GM21786 (cell line): ENCODE data around the gene ABT1.
"Not testable (repeated sequence)": the region's sequence is repeated elsewhere in the genome, so short reads cannot be mapped to it uniquely, and the experiment has no call there.

Experiments
- ATAC-seq: cut with Tn5 transposase; IDR thresholded peaks from one replicate; pipeline ENCODE4 v1.9.1; 2021; ENCODE audit not compliant: unreplicated experiment

ABT1 gene

DNA sequence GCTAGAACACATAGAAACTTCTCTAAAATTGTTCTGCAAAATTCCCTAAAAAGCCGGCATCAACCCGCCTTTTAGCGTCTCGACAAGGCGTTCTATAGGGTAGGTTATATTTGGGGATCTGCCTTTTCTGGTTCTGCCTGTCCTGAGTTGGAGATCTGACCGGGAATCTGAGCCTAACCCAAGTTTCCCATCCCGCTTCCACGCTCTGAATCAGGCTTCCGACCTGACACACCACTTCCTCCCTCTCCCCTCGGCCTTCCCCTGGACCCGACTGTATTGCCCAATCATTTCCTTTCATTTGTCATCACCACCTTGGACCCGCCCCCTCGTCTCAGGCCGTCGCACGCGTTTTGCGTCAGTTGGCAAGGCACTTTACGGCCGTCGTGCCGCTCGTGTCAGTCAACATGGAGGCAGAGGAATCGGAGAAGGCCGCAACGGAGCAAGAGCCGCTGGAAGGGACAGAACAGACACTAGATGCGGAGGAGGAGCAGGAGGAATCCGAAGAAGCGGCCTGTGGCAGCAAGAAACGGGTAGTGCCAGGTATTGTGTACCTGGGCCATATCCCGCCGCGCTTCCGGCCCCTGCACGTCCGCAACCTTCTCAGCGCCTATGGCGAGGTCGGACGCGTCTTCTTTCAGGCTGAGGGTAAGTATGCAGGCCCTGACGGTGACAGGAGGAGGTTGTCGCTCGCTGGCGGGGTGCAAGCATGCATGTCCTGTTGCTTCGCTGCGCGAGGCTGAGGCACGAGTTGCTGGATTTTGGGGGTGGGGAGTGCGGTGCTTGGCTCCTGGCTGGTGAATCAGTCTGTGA lies at the start of gene ABT1:
ABT1 (plus strand) TSS at position 375 of the 810 bp plus-strand sequence; CDS start at position 405, 30 bp downstream.
- peak; percentile 73 for ATAC-seq

DNA sequence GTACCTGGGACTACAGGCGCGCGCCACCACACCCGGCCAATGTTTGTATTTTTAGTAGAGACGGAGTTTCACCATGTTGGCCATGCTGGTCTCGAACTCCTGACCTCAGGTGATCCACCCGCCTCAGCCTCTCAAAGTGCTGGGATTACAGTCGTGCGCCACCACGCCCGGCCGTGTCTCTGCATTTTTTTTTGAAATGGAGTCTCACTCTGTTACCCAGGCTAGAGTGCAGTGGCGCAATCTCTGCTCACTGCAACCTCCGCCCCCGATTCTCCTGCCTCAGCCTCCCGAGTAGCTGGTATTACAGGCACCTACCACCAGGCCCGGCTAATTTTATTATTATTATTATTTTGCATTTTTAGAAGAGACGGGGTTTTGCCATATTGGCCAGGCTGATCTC lies 49.4 kb upstream of the ABT1 start:
- ATAC-seq: not testable (repeated sequence)

DNA sequence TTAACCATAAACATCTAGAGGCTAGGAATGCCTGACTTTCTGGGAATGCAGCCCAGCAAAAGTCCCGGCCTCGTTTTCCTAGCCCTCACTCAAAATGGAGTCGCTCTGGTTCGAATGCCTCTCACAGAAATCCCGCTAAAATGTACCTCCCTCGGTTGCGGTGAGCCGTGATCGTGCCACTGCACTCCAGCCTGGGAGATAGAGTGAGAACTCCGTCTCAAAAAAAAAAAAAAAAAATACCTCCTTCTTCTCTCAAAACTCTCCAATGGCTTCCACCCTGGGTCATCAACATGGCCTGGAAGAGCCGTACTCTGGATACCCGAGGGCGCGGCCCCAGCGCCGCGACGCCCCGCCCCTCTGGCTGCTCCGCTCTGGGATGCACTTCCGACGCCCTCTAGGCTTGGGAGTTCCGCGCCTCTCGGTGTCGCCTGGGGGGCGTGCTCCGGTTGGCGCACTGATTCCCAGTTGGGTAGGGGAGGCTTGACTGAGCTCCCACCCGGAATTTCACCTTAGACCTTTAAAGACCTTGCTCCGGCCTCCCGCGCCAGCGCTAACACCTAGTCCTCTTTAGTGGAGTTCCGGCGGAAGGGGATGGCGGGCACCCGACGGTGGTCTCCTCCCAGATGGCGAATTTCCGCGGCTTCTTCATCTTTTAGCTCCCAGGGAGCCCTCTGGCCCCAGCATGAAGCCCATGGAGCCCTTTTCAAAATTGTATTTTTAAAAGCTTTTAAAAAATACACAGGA lies 46.3 kb upstream of the ABT1 start:
- no peak for ATAC-seq

DNA sequence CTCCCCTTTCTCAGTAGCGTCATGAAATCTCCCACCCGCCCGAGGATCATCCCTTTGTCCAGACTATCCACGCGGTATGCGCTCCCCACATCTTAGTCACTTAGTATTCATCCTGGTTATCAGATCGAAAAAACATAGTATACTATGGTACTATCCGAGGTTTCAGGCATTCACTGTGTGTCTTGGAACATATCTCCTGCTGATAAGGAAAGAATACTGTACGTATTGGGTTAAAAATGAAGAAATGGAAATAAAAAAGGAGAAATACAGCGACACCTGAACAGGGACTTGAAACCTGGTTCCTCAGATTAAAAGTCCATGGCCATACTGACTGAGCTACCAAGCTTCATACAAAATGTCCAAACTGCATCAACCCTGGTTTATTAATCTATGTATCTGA lies 44.5 kb upstream of the ABT1 start:
- no peak for ATAC-seq

DNA sequence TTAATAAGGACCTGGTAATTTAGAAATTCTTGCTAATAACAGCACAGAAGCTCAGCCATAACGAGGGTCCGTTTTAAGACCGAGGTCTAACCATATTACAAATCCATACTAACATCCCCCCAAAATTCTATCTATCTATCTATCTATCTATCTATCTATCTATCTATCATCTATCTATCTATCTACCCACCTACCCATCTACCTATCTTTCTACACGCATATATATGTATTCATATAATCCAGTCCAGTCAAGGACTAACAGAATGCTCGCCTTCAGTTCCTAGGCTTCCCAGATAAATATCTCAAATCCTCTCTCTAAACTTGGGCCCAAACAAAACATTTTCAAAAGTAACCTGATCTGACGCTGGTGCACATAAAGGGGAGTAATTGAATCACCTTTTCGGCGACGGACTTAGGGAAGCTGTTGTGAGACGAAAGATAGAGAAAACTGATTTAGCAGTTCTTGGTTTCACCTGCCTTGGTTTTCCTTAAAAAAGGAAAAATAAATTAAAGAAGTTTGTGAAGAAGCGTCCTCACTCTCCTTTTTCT lies 44.0 kb upstream of the ABT1 start:
- no peak for ATAC-seq

DNA sequence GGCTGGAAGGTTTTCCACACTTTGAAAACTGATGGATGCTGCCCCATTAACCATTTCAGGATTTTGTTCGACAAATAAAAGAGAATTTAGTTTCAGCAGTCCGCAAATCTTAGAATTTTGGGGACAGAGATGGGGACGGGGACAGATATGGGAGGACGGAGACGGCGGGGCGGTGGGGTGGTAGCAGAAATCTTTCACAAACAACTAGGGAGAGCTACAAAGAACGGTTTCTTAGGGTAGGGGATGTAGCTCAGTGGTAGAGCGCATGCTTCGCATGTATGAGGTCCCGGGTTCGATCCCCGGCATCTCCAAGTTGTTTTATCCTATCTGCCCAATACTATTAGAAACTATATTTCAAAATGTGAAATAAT lies 43.5 kb upstream of the ABT1 start:
- peak; percentile 36 for ATAC-seq

DNA sequence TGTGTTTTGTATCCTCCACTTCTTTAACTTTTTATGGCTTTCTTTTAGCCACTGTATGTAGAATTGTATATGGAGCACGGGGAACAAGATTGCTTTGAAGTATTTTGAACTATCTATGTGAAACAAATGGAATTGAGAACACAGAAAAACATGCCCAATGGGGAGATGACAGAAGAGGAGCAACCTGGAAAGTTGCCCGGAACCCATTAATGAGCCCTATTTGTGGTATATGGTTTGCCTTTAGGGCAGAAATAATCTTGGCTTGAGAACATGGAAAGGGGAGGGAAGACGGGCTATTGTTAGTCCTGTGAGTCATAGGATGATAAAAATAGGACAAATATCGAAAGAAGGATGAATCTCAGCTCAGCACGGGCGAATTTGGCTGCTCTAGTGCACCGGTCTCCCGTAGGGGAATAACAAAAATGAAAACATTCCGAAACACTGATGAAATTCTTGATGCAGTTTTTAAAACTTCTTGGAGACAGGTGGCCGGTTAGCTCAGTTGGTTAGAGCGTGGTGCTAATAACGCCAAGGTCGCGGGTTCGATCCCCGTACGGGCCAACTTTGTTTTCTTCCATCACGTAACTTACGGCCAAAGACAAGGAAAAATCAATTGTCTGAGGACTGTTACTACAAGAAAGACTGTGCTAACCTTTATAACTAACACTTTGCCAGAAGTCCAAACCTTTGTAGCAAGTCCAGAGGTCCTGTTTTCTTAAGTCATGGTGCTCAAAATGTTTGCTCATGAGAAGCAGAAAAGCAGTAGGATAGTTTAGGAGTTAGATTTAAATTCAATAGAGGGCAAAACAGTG lies 42.9 kb upstream of the ABT1 start:
- ATAC-seq: peak; percentile 30

DNA sequence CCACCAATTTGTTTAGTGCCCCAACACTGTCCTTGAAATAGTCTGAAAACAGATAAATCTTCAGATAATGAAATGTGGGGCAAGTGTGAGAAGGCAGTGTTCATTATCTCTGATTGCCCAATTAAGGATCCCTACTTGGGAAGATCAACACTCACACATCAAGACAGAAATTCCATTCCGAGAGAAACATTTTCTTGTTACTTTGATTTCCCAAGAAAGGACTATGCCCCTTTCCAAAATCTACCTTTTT lies 42.4 kb upstream of the ABT1 start:
- ATAC-seq: peak; percentile 5

DNA sequence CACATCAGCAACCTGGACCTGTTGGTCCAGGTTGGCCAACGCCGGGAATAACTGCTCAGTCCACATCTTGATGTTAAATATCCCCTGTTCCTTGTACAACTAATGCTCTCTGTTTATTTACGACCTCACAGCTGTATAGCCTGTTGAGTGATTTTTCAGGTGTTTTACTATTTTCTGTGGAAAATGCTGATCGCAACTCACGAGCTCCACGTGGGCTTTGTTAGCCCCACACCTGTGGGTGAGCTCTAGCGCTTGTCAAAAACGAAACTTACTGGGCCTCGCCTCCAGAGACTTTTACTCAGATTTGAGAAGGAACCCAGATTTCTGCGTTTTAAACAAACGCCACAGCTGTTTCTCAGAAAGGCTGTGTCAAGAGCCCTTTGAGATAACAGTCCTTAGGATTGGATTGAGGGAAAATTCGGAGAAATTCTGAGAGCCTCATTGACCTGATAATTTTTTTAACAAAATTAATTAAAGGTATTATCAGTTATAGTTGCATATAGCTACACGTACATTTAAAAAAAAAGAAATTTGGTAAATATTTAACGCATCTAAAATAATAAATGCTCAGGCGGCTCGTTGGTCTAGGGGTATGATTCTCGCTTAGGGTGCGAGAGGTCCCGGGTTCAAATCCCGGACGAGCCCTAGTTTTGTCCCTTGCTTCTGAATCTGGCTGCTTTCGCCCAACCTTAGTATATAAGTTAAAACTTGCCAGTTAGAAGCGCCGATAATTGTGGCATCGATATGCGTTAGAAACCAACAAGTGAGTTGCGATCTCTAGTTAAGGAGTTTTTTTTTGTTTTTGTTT lies 41.9 kb upstream of the ABT1 start:
- no peak for ATAC-seq

DNA sequence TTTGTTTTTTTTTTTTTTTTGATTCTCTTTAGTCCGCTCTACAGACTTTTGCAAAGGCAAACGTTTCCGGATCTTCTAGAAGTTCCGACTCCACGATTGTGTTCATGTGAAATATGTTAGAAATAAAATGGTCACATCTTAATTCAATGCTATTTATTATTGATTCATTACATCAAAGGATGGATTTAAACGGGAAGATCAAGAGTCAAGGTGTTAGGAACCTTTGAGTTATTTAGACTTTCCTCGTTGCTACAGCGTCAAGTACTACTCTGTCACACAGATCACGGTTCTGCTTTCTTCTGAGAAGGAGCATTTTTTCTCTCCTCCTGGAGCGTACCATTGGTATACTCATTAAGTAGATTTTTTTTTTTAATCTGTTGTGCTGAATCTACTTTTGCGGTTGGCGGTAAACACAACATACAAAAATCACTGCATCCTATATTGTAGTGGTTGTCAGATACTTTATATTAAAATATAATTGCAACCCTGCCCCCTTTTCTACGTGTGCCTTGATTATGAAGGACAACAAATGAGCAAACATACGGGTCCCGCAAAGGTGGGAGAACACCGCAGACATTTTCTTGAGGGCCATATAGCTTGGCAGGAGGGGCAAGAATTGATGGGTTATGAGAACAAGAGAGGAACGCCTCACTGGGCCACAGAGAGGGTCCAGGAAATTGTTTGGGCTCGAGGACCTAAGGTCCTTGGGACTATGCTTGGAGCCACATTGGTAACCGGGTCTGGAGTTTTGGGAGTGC lies 41.1 kb upstream of the ABT1 start:
- no peak for ATAC-seq

DNA sequence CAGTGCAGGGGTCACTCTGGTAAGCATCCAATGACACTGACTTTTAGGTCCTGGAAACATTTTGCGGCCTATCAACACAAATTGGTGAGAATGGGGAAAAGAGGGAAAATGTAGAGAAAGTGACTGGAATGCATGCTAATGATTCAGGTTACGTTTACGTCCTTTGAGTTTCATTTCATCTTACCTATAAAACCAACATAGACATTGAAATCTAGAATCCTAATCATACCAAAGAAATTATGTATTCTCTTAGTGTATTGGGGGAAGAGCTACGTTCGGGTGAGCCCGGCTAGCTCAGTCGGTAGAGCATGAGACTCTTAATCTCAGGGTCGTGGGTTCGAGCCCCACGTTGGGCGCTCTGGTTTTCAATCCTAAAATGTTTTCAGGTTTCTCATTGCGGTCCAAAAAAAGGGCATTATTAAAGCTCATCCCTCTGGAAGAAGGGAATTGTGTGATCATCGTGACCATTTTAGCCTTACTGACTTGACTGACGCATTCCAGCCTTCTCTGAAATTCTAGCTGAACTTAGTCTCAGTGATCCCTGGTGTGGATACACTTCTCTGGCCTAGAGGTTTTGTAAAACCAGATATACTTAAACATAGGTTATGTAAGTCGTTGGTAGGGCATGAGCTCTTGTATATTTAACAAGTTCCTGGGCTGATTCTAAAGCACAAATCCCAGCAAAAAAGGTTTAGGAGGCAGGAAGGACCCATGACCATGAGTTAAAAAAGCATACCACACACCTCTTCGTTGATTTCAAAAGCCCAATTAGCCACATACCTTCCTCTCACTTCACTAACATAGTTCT lies 40.3 kb upstream of the ABT1 start:
- ATAC-seq: no peak

DNA sequence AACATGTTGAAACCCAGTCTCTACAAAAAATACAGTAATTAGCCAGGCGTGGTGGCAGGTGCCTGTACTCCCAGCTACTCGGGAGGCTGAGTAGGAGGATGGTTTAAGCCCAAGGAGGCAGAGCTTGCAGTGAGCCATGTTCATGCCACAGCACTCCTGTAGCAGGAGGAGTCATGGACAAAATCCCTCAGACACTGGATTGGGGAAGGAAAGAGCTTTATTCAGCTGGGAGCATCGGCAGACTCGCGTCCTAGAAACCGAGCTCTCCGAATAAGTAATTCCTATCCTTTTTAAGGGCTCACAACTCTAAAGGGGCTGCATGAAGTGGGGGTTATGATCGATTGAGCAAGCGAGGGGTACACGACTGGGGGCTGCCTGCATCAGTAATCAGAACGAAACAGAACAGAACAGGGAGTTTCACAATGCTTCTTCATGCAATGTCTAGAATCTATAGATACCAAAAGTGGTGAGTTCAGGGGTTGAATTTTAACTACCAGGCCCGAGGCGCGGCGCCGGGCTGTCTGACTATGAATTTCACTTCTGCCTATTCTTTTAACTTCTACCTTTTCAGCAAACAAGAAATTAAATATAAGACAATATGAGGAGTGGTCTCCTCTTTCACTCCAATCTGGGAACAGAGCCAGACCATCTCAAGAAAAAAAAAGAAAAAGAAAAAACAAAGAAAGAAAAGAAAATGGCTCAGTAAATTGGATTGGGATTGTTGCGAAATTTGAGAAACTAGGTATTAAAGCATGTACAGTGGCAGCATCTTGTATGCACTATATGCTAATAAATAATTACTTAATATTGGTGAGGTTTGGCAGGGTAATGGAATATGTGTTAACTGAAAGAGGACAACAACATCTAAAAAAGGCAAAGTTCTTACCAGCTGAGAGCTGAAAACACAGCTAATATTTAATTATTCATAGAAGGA lies 35.0 kb upstream of the ABT1 start:
- no peak for ATAC-seq

DNA sequence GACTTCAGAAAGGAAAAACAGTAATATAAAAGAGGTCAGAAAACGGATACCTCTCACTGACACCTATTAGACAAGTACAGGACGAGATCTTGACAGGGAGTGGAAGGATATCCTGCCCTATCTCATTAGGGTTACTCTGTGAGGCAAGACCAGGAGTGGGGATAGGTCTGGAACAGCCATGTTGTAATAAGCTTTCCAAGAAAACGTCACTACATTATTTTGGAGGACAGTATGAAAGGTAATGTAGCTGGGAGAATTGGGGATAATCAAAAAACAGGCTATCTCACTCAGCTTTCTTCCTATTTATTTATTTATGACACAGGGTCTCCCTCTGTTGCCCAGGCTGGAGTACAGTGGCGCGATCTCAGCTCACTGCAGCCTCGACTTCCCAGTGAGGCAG lies 33.3 kb upstream of the ABT1 start:
- no peak for ATAC-seq

DNA sequence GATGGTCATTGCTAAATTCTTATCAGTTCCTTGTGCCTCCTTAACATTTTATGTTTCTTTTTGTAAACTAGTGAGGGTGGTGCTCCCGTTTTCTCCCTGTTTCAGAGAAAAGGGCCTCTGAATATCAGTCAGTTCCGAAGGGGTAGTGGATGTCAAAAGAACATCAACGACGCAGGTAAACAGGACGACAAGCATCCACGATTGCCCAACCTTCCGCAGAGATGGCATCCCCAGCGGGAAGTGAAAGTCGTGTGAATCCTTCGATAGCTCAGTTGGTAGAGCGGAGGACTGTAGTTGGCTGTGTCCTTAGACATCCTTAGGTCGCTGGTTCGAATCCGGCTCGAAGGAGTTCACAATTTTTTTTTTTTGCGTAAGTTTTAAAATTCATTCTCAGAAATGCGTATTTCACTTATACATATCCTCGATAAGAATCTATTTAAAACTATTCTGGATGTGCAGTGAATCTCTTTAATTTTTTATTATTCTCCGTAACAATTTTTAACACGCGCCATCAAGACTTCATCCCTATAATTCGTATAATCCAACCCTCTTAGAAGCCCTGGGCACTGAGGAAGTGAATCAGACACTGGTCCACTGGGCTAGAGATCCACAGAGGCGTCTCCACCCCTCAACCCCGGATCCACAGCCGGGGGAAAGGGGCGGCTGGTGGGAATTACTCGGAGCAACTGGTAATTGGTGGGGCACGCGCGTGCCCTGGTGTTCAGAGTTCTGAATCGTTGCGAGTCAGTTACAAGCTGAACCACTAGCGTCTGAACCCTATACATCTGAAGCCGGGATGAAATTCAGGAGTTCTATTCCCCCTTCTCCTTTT lies 27.9 kb upstream of the ABT1 start:
- ATAC-seq: peak; percentile 75

DNA sequence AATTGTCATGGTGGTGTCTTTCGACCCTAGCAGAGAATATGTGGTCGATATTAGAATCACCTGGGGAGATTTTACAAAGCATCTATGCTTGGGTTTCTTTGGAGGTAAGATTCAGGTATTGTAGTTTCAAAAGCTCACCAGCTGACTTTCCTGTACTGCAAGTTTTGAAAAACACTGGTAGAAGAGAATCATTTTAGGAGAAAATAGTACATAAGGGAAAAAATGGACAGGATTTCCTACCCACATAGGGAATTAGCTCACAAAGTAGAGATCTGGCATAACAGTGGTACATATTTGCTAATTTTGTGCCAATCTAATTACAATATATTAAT lies 27.4 kb upstream of the ABT1 start:
- no peak for ATAC-seq

DNA sequence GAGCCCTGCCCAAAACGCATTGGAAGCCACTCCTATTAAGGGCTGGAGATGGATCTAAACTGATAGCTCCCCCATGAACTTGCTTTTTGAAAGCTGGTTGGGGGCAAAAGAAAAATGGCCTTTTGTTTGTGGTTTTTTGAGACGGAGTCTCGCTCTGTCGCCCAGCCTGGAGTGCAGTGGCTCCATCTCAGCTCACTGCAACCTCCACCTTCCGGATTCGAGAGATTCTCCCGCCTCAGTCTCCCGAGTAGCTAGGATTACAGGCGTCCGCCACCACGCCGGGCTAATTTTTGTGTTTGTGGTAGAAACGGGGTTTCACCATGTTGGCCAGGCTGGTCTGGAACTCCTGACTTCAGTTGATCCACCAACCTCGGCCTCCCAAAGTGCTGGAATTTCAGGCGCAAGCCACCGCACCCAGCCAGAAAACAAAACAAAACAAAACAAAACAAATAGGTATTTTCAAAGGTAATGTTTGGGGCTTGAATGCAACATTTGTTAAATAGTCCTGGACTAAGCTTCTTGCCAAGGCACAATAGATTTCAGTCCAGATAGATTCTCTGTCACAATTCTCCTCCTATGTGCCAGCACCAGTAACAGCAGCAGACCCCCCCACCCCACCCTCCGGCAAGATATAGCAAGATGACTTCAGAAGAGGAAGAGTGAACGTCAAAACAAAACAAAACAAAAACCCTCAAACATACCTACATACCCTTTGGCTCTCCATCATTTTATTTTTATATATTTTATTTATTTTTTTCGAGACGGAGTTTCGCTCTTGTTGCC lies 26.5 kb upstream of the ABT1 start:
- no peak for ATAC-seq
